GM12873 (cell line): ENCODE measurements around the gene SHQ1.

ENCODE experiments used
- TF ChIP-seq, protein P1 (sequence below): IDR thresholded peaks from 2 replicates; pipeline ENCODE4 v1.5.1; 2012; ENCODE audit warnings: low read depth, mild to moderate bottlenecking, moderate library complexity, low read length, control low read depth; ENCODE audit not compliant: insufficient read depth; ENCODE audit errors: missing control alignments

Gene SHQ1

DNA sequence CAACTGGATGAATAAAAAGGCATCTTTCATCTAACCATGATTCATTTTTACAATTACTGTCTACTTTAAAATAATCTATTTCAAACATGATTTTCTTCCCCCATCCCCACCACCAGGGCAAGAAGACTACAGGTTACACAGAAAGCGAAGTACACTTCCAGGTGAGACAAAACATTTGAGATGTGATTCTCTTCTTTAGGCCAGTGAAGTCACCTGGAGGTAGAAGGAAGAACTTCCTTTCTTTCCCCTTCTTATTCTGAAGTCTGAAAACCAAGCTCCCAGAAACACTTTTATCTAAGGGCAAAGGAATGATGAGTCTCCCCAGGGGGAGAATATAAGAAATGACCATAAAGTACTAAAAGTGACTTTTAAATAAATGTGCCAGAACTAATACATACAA is 36.7 kb downstream of the SHQ1 start:
- TF ChIP-seq, protein P1, sequence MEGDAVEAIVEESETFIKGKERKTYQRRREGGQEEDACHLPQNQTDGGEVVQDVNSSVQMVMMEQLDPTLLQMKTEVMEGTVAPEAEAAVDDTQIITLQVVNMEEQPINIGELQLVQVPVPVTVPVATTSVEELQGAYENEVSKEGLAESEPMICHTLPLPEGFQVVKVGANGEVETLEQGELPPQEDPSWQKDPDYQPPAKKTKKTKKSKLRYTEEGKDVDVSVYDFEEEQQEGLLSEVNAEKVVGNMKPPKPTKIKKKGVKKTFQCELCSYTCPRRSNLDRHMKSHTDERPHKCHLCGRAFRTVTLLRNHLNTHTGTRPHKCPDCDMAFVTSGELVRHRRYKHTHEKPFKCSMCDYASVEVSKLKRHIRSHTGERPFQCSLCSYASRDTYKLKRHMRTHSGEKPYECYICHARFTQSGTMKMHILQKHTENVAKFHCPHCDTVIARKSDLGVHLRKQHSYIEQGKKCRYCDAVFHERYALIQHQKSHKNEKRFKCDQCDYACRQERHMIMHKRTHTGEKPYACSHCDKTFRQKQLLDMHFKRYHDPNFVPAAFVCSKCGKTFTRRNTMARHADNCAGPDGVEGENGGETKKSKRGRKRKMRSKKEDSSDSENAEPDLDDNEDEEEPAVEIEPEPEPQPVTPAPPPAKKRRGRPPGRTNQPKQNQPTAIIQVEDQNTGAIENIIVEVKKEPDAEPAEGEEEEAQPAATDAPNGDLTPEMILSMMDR = no peak

DNA sequence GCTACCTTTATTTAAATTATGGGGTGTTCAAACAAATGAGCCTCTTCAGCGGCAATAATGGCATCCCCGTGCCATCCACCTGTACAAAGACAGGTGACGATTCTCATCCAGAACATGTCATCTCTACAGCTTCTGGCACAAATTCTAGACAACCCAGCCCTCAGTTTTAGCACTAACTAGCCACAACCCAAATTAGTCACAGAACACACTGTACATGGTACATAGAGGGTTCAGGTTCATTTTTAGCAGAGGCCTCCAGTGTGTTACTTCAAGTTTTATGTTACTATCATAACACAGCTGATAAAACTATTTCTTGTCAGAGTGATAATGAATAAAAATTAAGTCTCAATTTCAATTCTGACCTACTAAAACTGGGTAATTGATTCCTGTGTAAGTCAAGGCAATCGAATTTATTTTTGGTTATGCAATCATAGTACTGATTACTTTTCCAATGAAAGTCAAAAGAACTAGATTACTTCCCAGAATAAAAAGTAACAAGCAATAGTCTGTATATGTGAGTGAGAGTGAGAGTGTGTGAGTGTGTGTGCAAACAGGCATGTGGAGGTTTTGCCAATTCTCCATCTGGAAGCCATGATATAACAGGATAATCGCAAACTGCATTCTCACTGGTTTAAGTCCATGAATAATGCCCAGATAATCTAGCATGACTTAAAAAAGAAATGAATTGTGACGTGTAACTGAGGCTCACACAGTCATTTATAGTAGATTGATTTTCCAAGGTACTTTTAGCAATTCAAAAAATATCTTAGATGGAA is 37.4 kb downstream of the SHQ1 start:
- TF ChIP-seq, protein P1 = no peak

DNA sequence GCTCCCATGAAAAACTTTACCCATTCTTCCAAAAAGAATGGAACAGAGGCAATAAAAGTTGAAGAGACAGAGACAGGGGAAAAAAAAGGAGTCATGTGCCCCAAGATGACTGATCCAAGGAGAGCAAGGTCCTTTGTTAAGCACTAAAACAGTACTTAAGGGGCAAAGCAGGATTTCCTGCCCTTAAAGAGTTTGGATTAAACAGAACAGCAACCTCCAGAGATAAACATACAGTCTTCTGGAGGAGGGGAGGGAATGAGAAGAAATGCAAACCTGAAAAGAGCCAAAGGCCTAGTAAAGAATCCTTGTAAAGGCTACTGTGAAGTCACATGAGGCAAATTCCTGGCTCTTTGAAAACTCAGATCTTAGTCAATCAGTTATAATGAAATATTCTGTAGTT is 38.2 kb downstream of the SHQ1 start:
- TF ChIP-seq, protein P1 = no peak

DNA sequence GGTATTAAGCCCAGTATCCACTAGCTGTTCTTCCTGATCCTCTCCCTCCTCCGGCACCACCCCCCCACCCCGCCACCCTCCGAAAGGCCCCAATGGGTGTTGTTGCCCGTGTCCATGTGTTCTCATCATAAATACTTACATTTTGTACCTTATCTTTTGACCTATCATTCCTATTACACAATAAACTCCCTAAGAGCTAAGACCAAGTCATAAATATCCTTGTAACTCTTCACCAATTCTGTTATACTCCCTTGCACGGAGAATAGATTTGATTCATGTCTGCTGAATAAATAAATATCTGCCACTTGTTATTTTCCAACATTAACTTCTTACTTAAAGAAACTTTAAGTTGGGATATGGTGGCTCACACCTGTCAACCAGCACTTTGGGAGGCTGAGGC is 43.9 kb downstream of the SHQ1 start:
- TF ChIP-seq, protein P1 = no peak

DNA sequence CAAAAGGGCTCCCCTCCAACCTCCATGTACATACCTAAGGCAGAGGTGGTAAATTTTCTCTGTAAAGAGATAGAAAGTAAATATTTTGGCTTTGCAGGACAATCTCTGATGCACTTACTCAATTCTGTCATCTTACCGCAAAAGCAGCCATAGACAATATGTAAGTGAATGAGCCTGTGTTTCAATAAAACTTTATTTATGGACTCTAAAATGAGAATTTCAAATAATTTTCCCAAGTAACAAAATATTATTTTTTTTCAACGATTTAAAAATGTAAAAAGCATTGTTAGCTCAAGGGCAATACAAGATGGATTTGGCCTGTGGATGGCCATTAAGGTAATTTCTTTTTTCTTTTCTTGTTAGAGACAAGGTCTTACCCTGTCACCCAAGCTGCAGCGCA is 44.7 kb downstream of the SHQ1 start:
- TF ChIP-seq, protein P1 = no peak

DNA sequence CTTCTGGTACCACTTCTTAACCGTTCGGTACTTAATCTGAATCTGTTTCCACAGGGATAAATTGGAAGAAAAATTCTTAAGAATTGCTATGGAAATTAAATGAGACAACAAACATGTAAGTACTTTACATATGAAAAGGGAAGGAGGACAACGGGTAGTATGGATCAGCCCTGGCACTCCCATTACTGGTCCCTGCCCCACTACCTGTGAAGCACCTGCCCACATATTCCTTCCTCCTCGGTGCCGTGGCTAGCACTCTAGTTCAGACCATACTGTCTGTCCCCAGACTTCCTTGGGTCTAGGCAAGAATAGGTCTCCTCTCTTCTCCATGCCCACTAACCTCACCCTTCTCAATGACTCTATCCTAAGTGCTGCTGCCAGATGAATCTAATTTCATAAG is 46.2 kb downstream of the SHQ1 start:
- TF ChIP-seq, protein P1 = no peak

DNA sequence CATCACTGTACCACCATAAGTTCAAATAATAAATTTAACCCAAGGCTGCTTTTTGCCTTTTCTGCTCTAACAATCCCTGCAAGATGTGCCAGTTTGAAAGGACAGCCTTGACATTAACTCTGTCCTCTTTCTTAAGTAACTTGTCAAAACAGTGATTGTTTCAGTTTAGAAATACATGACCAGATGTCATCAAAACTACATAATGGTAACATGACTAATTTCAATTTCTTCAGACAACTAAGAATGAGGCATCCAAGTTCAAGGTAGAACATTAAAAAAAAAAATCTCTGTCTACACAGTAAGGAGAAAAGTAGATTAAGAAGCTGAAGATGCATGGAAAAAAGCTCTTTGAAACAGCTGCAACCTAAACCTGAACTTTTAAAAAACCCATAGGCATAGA is 47.4 kb downstream of the SHQ1 start:
- TF ChIP-seq, protein P1 = no peak
